Endodermal cell (in vitro differentiated cells): ENCODE results near the gene EFCAB6. TPM values are rescaled to one million over a fixed set of nuclear protein-coding genes. Genes with fewer than 3 reads are reported as not detected.

Experiments
- DNase-seq: peaks from one replicate; pipeline ENCODE4 v3.0.0-alpha.2; 2017
- H3K27ac ChIP-seq: 2 replicates; pipeline ENCODE4 v1.5.1; 2013; ENCODE audit warnings: mild to moderate bottlenecking, low read depth, low read length, moderate library complexity
- H3K27me3 ChIP-seq: 2 replicates; pipeline ENCODE4 v1.6.1; 2013; ENCODE audit warnings: mild to moderate bottlenecking, low read length, moderate library complexity; ENCODE audit not compliant: insufficient read depth, control insufficient read depth, poor library complexity, severe bottlenecking
- H3K36me3 ChIP-seq: 2 replicates; pipeline ENCODE4 v1.7.0; 2013; ENCODE audit warnings: mild to moderate bottlenecking, low read length, moderate library complexity; ENCODE audit not compliant: control insufficient read depth, insufficient read depth
- H3K4me1 ChIP-seq: one replicate; pipeline ENCODE4 v1.7.0; 2013; ENCODE audit warnings: low read length; ENCODE audit not compliant: control insufficient read depth, insufficient read depth
- H3K4me3 ChIP-seq: 2 replicates; pipeline ENCODE4 v1.5.1; 2013; ENCODE audit warnings: mild to moderate bottlenecking, low read length, moderate library complexity
- H3K9ac ChIP-seq: 2 replicates; pipeline ENCODE4 v1.6.1; 2013; ENCODE audit warnings: mild to moderate bottlenecking, low read length, moderate library complexity; ENCODE audit not compliant: poor library complexity, severe bottlenecking; ENCODE audit errors: extremely low read depth
- H3K9me3 ChIP-seq: 2 replicates; pipeline ENCODE4 v1.6.1; 2013; ENCODE audit warnings: mild to moderate bottlenecking, low read length, moderate library complexity; ENCODE audit not compliant: control insufficient read depth
- H3K27ac Mint-ChIP-seq: 2 replicates; pipeline ENCODE4 v1.8.0; 2020; ENCODE audit warnings: mixed read lengths
- H3K27me3 Mint-ChIP-seq: 2 replicates; pipeline ENCODE4 v1.8.0; 2021; ENCODE audit warnings: mild to moderate bottlenecking, mixed read lengths; ENCODE audit not compliant: insufficient read depth
- H3K36me3 Mint-ChIP-seq: 2 replicates; pipeline ENCODE4 v1.8.0; 2020; ENCODE audit warnings: low read depth, mixed read lengths
- H3K4me1 Mint-ChIP-seq: 2 replicates; pipeline ENCODE4 v1.8.0; 2020; ENCODE audit warnings: mixed read lengths
- H3K4me3 Mint-ChIP-seq: 2 replicates; pipeline ENCODE4 v1.8.0; 2020; ENCODE audit warnings: mild to moderate bottlenecking, moderate library complexity, mixed read lengths
- H3K9me3 Mint-ChIP-seq: 2 replicates; pipeline ENCODE4 v1.8.0; 2020; ENCODE audit warnings: mild to moderate bottlenecking, mixed read lengths
- WGBS, 2 experiments: methylation state at CpG; one replicate each; pipeline versions ENCODE4 v1.1.5 to v1.1.7; 2013; ENCODE audit warnings: missing lambda C conversion rate in 2 of 2, mixed read lengths in 1 of 2; ENCODE audit not compliant: insufficient coverage in 1 of 2, insufficient read length in 1 of 2; 5-methylcytosine and 5-hydroxymethylcytosine counted together
- total RNA-seq, 2 donors: library from RNA; stranded (reverse); fragmentation: NEBNext Ultra II Directional in 1 of 2; extraction: Animal tissue kit (Norgen Biotek cat#: 25700) in 1 of 2; gene quantifications; 2 replicates in 1 of 2; 3 replicates in 1 of 2; pipeline ENCODE4 v1.2.1, GENCODE V29; 2021
- TF ChIP-seq, protein P1 (sequence below): fragments of 200-600 bp; sonication (generic); conservative IDR thresholded peaks from 2 replicates; pipeline ENCODE4 v1.5.0; 2021; ENCODE audit warnings: antibody characterized with exemption, mild to moderate bottlenecking

The EFCAB6 gene
- total RNA-seq, 2 donors from 2014 or later, result 1.8 to 2.0 TPM

DNA sequence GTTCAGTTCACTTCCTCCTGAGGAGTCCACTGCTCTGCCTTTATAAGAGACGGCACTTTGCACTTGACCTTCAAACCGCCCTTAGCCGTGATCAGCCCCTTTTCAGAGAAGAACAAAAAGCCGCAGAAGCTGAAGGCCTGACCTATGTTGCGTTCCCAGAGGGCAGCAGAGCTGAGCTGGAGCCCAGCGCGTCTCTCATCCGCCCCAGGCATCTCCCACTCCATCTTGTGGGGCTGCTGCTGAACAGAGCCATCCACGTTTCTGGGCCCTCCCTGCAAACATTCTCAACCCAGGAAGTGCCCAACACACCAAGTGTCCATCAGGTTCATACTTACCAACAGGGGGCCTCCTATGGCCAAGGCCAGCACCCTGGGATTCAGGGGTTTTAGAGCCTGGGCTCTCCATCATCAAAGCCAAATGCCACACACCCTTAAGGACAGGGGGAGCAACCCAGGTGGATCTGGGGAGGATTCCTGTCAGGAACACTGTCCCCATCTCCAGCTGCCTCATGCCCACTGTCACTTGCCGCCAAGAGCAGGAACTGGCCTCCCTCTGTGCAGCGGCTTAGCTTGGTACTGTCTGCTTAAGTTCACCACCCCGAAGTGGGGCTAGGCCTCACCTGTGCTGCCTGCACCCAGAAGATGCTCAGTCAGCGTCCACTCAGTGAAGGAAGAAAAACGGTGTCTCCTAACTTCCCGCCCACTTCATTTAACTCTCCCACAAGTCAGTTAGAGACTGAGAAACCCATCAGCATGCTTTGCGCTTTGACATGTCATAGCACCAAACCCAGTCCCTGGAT lies 16.0 kb upstream of the EFCAB6 start:
- Mint-ChIP-seq H3K27ac (no peak overlapping the region), H3K4me3 (no peak overlapping the region), H3K36me3 (peaks cover 23% of the 10 kb centered on the region), H3K27me3 (no peaks in the 10 kb centered on the region), H3K4me1 (peaks cover 7% of the 10 kb centered on the region), H3K9me3 (no peaks in the 10 kb centered on the region)
- 92 to 94% methylated on average over 12 to 16 of the region's 16 CpGs for WGBS, 2 experiments
- H3K4me3 ChIP-seq, result no peak overlapping the region
- no peaks in the 10 kb centered on the region for H3K9me3 ChIP-seq
- peaks cover 11% of the 10 kb centered on the region for H3K4me1 ChIP-seq
- TF ChIP-seq, protein P1, sequence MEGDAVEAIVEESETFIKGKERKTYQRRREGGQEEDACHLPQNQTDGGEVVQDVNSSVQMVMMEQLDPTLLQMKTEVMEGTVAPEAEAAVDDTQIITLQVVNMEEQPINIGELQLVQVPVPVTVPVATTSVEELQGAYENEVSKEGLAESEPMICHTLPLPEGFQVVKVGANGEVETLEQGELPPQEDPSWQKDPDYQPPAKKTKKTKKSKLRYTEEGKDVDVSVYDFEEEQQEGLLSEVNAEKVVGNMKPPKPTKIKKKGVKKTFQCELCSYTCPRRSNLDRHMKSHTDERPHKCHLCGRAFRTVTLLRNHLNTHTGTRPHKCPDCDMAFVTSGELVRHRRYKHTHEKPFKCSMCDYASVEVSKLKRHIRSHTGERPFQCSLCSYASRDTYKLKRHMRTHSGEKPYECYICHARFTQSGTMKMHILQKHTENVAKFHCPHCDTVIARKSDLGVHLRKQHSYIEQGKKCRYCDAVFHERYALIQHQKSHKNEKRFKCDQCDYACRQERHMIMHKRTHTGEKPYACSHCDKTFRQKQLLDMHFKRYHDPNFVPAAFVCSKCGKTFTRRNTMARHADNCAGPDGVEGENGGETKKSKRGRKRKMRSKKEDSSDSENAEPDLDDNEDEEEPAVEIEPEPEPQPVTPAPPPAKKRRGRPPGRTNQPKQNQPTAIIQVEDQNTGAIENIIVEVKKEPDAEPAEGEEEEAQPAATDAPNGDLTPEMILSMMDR, result peak; percentile 37
- peaks cover 15% of the 10 kb centered on the region for H3K36me3 ChIP-seq
- H3K27me3 ChIP-seq, result no peaks in the 10 kb centered on the region
- H3K9ac ChIP-seq, result no peak overlapping the region
- H3K27ac ChIP-seq, result no peak overlapping the region
- peak; percentile 42 for DNase-seq

DNA sequence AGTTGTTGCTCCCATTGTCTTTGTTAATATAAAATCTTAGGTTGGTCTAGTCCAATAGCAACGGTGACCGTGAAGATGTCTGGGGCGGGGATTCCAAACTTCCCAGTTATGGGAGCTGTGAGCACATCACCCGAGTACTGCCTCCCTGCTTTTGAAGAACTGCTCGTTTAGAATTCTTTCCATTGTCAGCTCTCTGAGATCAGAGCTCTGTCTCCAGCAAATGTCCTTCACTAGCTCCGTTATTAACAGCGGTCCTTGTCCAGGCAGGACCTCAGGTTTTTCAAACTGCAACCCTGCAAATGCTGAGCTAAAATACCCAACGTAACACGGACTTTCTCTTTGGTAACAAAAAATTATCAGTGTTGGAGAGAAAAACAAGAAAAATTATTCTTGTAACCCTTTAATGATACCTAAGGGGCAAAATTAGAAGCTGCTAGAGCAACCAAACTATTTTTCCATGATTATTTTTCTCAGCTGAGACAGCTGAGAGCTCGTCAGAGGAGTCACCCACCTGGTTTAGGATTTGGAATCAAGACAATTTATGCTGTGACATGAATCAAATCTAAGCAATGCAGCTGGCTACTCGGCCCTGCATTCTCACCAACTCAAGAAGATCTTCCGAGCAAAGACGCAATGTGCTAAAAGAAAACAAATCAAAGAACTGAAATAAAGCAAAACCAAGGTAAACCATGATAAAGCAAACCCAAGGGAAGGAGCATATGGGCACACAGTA lies 15.1 kb upstream of the EFCAB6 start:
- Mint-ChIP-seq H3K4me1 (peaks cover 15% of the 10 kb centered on the region), H3K27ac (no peak overlapping the region), H3K9me3 (no peaks in the 10 kb centered on the region), H3K4me3 (no peak overlapping the region), H3K36me3 (peaks cover 23% of the 10 kb centered on the region), H3K27me3 (no peaks in the 10 kb centered on the region)
- peaks cover 14% of the 10 kb centered on the region for H3K4me1 ChIP-seq
- H3K27me3 ChIP-seq, result no peaks in the 10 kb centered on the region
- TF ChIP-seq, protein P1, result no peak
- no peak overlapping the region for H3K9ac ChIP-seq
- WGBS, 2 experiments, result 91 to 92% methylated on average over 12 to 13 of the region's 13 CpGs
- no peak overlapping the region for H3K4me3 ChIP-seq
- H3K36me3 ChIP-seq, result peaks cover 15% of the 10 kb centered on the region
- H3K9me3 ChIP-seq, result no peaks in the 10 kb centered on the region
- no peak overlapping the region for H3K27ac ChIP-seq
- no peak for DNase-seq

DNA sequence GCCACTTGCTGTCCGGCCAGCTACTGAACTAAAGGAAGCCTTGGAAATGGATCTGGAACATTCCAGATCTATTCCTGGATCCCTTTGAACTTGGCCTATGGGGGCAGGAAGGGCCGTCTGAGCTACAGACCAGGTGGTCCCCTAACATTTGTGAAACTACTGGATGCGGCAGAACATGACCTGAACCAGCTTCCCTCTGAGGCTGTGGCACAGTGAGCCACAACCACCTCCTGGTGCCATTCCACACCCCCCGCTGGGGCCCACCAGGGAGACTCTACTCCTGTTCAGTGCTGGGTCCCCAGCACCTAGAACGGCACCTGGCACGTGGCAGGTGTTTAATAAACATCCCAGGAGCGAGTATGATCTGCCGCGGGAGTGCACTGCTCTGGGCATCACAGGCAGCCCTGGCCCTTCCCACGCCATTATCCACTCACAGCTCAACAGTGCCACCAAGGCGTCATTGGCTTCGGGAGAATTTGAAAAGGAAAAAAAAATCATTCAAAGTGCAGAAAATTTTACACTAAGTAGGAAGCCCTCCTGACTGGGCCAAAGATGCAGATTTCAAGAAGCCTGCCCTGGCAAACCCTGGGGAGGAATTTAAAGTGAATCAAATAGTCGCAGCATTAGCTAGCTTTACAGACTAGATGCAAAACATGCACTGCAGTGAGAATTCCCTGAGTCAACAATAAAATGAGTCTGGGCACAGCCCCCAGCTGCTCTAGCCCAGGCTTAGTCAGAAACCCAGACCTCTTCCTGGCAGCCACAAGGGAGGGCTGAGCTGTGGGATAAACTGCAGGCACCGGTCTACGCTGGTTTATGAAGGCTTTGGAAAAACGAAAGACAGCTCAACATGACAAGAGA lies 14.3 kb upstream of the EFCAB6 start:
- H3K9me3 ChIP-seq, result no peaks in the 10 kb centered on the region
- Mint-ChIP-seq H3K9me3 (no peaks in the 10 kb centered on the region), H3K27me3 (no peaks in the 10 kb centered on the region), H3K4me1 (peaks cover 15% of the 10 kb centered on the region), H3K36me3 (peaks cover 22% of the 10 kb centered on the region), H3K27ac (peak overlapping the region; percentile 48), H3K4me3 (no peak overlapping the region)
- H3K36me3 ChIP-seq, result peaks cover 15% of the 10 kb centered on the region
- no peak overlapping the region for H3K27ac ChIP-seq
- DNase-seq, result peak; percentile 45
- no peak overlapping the region for H3K9ac ChIP-seq
- H3K4me3 ChIP-seq, result no peak overlapping the region
- TF ChIP-seq, protein P1, result peak; percentile 15
- H3K27me3 ChIP-seq, result no peaks in the 10 kb centered on the region
- WGBS, 2 experiments, result 84% methylated on average over 9 to 16 of the region's 16 CpGs
- H3K4me1 ChIP-seq, result peaks cover 14% of the 10 kb centered on the region
